Measurements from ENCODE around the gene ISG20L2. TPM values are rescaled to one million over a fixed set of nuclear protein-coding genes. Genes with fewer than 3 reads are reported as not detected.

The ISG20L2 gene
- total and polyA plus RNA-seq, 7 donors, result 12.0 to 23.4 (median 17.0) TPM

DNA sequence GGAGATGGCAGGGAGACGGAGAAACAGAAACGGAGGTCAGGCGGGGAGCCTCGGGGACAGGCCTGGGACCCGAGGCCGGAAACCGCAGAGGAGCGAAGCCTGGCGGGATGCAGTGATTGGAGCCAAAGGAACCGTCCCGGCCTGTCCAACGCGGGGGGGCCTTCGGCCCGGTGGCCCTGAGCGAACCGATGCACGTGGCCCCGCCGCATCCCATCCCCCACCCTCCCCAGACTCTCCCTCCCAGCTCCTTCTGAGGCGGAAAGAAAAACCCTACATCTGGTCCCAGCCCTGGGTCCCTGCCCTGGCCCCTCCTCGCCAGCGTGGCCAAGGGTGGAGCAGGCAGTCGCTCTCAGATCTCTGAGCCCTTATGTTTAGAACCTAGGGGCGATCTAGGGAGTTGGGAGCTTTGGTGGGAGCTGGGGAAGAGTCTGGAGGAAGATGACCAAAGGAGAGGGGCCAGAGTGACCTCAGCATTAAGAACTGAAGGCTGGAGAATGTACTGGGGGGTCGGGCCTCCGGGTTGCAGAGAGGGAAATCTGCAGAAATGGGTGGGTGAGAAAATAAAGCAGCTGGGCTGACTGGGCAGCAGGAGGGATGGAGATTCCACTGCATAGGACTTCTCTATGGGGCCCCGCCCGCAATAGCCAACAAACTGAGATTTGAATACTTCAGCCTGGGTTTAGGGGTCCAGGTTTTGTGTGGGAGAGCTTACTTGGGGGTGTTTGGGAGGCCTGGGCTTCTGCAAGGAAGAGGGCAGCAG is 21.7 kb downstream of the ISG20L2 start:
- no peaks in the 10 kb centered on the region for H3K27me3 ChIP-seq
- H3K9me3 ChIP-seq, result no peaks in the 10 kb centered on the region
- peak in 1 of 4 donors; percentile 61 for TF ChIP-seq POLR2AphosphoS5 (IDR thresholded peaks at IDR 0.05)
- TF ChIP-seq EP300 (IDR thresholded peaks at IDR 0.05), result no peak
- intact Hi-C loops (cut with DNase I), result loop anchor here (2.0 to 10.0 kb wide), 2 partner anchors 20 to 188 kb away; partner anchors contain the start of gene PEAR1
- peak; percentile 91 for DNase-seq
- no peaks in the 10 kb centered on the region for H3K36me3 ChIP-seq
- peaks cover 0 to 74% (median 72%) of the 10 kb centered on the region in 4 donors for H3K4me1 ChIP-seq
- 7% methylated on average over 29 of the region's 29 CpGs for WGBS, 2 donors
- H3K4me3 ChIP-seq, result peak overlapping the region; percentile 34 to 55 (median 44)
- peak overlapping the region; percentile 81 to 87 (median 84) for H3K27ac ChIP-seq

- intact Hi-C loops (cut with DNase I), result loop anchor here (2.0 to 10.0 kb wide), 3 partner anchors 17 to 189 kb away; partner anchors contain the start of gene PEAR1
- WGBS, 2 donors, result 0 to 2% methylated on average over 45 of the region's 45 CpGs
- Histone ChIP-seq H3K27me3 (peaks cover 0 to 6% (median 0%) of the 10 kb centered on the region in 3 donors), H3K27ac (peak overlapping the region; percentile 81 to 87 (median 84)), H3K4me3 (peak overlapping the region; percentile 34 to 55 (median 44)), H3K9me3 (no peaks in the 10 kb centered on the region), H3K4me1 (peaks cover 0 to 66% (median 65%) of the 10 kb centered on the region in 4 donors), H3K36me3 (no peaks in the 10 kb centered on the region)
- TF ChIP-seq CTCF (IDR thresholded peaks at IDR 0.05) (peak; percentile 66 to 86 (median 74)), EP300 (IDR thresholded peaks at IDR 0.05) (no peak), POLR2AphosphoS5 (IDR thresholded peaks at IDR 0.05) (peak in 2 of 4 donors; percentile 26 to 27), POLR2A (IDR thresholded peaks at IDR 0.05) (no peak)
- peak; percentile 88 for DNase-seq
Measured at GRCh38 chr1:156705918-156706656, 22.5 kb downstream of the ISG20L2 start.

DNA sequence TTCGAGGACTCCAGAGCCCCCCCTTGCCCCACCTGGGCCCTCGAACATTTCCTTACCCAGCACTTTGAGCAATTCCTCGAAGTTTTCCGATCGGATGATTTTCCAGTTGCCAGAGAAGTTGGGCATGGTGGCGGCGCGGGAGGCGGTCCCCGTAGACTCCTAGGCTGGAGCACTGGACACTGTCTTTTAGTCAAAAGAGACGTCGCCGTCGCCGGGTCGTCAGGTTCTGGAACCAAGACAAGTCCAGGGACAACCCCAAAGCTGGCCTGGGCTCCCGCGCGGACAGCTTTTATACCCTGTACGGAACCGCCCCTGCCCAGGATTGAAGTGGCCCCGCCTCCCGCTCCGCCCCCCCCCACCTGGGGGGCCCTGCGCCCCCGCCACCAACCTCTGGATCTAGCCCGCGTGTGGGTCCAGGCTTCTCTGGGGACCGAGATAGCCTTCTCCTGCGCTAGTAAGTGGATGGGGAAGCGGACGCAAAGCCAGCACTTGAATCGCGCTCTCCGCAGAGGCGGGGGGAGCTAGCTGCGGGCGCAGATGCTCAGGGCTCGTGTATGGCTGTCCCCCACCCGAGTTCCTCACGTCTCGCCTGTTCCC is 23.1 kb downstream of the ISG20L2 start, which contains the start of gene CRABP2:
TSS of gene CRABP2 (minus strand) at position 263 of the 597 bp plus-strand sequence. CDS start at position 126, 137 bp downstream.
- no peaks in the 10 kb centered on the region for H3K36me3 ChIP-seq
- peak within 1 kb of the TSS; percentile 81 to 87 (median 84) for H3K27ac ChIP-seq
- H3K9me3 ChIP-seq, result no peaks in the 10 kb centered on the region
- H3K4me1 ChIP-seq, result peaks cover 0 to 60% (median 59%) of the 10 kb centered on the region in 4 donors
- peaks cover 0 to 9% (median 0%) of the 10 kb centered on the region in 3 donors for H3K27me3 ChIP-seq
- peak; percentile 80 for DNase-seq
- H3K4me3 ChIP-seq, result peak within 1 kb of the TSS; percentile 34 to 55 (median 44)
- 1 to 2% methylated on average over 42 of the region's 42 CpGs for WGBS, 2 donors
- intact Hi-C loops (cut with DNase I), result loop anchor here (2.0 to 10.0 kb wide), 2 partner anchors 17 to 189 kb away; partner anchors contain the start of gene PEAR1
- TF ChIP-seq POLR2A (IDR thresholded peaks at IDR 0.05) (no peak), CTCF (IDR thresholded peaks at IDR 0.05) (no peak), EP300 (IDR thresholded peaks at IDR 0.05) (no peak), POLR2AphosphoS5 (IDR thresholded peaks at IDR 0.05) (no peak)

- Histone ChIP-seq H3K4me1 (peaks cover 0 to 55% (median 54%) of the 10 kb centered on the region in 4 donors), H3K4me3 (peak overlapping the region; percentile 34 to 55 (median 44)), H3K36me3 (no peaks in the 10 kb centered on the region), H3K27me3 (peaks cover 0 to 9% (median 0%) of the 10 kb centered on the region in 3 donors), H3K9me3 (no peaks in the 10 kb centered on the region), H3K27ac (peak overlapping the region; percentile 81 to 87 (median 84))
- intact Hi-C loops (cut with DNase I), result loop anchor here (2.0 to 10.0 kb wide), 2 partner anchors 16 to 190 kb away; partner anchors contain the start of gene PEAR1
- WGBS, 2 donors, result 2 to 4% methylated on average over 29 of the region's 29 CpGs
- TF ChIP-seq POLR2AphosphoS5 (IDR thresholded peaks at IDR 0.05) (peak in 1 of 4 donors; percentile 59), CTCF (IDR thresholded peaks at IDR 0.05) (no peak), EP300 (IDR thresholded peaks at IDR 0.05) (no peak)
- peak; percentile 91 for DNase-seq
Measured at GRCh38 chr1:156704930-156705320, 23.6 kb downstream of the ISG20L2 start.
